ENCODE data around the gene LIFR. TPM values are rescaled to one million over a fixed set of nuclear protein-coding genes. Genes with fewer than 3 reads are reported as not detected.

Gene LIFR
- total RNA-seq (2022; extraction: Qiagen RNA extraction; ENCODE audit: low read depth), result 3.1 to 8.2 TPM (median 6.1 TPM) in 5 replicates

GRCh38 chr5:38556599-38557307 is at the start of gene LIFR:
Gene LIFR, minus strand, starts transcription at chr5:38556646. Its CDS starts 25,999 bp downstream, at chr5:38530647.

